ENCODE measurements around the gene MUC13.

DNA sequence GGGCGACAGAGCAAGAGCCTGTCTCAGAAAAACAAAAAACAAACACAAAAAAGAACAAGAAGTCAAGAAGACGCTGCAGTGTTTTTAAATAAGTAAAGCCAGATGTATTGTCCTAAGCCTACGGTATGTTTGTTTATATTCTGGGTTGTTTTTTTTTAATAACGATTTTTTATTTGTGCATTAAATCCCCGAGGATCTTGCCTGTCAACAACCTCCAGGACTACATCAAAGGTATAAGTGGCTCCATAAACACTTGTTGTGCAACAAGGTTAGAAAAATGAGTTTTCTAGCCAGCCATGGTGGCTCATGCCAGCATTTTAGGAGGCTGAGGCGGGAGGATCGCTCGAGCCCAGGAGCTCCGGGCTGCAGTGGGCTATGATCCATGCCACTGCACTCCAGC, 73.5 kb downstream of the MUC13 start:
- TF ChIP-seq CTCF (conservative IDR thresholded peaks at IDR 0.05; ENCODE audit: low read length) (no peak), EZH2phosphoT487 (IDR thresholded peaks at IDR 0.05; ENCODE audit: borderline replicate concordance, low read depth, low read length) (no peak)
